ENCODE data around the gene SEPTIN6.

DNA sequence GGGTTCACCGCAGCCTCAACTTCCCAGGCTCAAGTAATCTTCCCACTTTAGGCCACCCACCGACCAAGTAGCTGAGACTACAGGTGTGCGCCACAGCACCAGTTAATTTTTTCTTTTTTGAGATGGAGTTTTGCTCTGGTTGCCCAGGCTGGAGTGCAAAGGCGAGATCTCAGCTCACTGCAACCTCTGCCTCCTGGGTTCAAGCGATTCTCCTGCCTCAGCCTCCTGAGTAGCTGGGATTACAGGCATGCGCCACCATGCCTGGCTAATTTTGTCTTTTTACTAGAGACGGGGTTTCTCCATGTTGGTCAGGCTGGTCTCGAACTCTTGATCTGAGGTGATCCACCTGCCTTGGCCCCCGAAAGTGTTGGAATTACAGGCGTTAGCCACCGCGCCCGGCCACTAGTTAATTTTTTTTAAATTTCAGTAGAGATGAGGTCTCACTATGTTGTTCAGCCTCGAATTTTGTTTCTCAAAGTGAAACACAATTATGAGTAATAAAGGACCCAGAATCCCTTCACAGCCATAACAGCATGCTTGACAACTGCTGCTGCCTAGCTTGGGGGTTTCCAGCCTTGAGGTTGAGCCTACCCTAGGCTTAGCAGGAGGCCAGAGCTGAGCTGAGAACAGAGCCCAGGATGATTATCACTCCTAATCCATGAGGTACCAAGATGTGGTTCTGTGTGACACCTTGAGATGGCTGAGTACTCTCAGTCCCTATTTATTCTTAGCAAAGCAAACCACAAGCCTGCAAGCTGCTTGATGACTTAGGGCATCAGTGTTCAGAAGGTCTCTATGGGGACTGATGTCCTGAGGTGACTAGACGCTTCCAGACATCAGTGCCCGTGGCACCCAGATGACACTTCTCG lies 45.2 kb downstream of the SEPTIN6 start:
- TF ChIP-seq, protein P1, sequence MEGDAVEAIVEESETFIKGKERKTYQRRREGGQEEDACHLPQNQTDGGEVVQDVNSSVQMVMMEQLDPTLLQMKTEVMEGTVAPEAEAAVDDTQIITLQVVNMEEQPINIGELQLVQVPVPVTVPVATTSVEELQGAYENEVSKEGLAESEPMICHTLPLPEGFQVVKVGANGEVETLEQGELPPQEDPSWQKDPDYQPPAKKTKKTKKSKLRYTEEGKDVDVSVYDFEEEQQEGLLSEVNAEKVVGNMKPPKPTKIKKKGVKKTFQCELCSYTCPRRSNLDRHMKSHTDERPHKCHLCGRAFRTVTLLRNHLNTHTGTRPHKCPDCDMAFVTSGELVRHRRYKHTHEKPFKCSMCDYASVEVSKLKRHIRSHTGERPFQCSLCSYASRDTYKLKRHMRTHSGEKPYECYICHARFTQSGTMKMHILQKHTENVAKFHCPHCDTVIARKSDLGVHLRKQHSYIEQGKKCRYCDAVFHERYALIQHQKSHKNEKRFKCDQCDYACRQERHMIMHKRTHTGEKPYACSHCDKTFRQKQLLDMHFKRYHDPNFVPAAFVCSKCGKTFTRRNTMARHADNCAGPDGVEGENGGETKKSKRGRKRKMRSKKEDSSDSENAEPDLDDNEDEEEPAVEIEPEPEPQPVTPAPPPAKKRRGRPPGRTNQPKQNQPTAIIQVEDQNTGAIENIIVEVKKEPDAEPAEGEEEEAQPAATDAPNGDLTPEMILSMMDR (conservative IDR thresholded peaks at IDR 0.05 in 1 of 2, IDR thresholded peaks at IDR 0.05 in 1 of 2; ENCODE audit: low read depth in 1 of 2, low read length in 2 of 2) = no peak
- no peak for TF ChIP-seq EZH2 (IDR thresholded peaks at IDR 0.05; ENCODE audit: low read length, missing control alignments)
